ENCODE data around the gene IGDCC3. TPM values are rescaled to one million over a fixed set of nuclear protein-coding genes. Genes with fewer than 3 reads are reported as not detected.

The IGDCC3 gene
- not detected for total RNA-seq

DNA sequence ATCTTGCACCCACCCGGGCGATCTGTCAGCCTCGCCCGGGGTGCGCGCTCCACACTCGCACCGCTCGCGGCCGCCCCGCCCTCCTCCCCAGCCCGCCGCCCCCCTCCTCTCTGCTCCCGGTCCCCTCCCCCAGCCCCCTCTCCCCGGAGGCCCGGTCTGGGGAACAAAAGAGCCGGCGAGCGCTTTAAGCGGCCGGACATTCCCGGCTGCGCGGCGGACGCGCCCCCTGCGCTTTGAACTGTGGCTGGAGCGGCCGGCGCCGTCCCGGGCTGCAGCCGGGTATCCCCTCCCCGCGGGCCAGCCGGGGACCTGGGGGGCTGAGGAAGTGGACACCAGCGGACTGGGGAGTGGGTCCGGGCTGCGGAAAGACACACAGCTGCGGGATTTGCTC, at the start of gene IGDCC3:
IGDCC3 (minus strand) TSS at position 27 of the 391 bp plus-strand sequence. CDS start 214 bp downstream, outside the sequence.
- Mint-ChIP-seq H3K9me3 (no peaks in the 10 kb centered on the region), H3K36me3 (ENCODE audit: low read depth) (no peaks in the 10 kb centered on the region), H3K27me3 (ENCODE audit: low read depth) (peaks cover 52% of the 10 kb centered on the region), H3K4me3 (peak within 1 kb of the TSS; percentile 73), H3K4me1 (ENCODE audit: low read depth) (peaks cover 11% of the 10 kb centered on the region), H3K27ac (no peak within 1 kb of the TSS)
- CTCF ChIA-PET, result interaction anchor here (0.5 to 1.6 kb wide), 2 partner anchors 59 to 594 kb away, joined by 3 to 6 read pairs; no protein-coding TSS in a partner anchor
- intact Hi-C loops (cut with micrococcal nuclease), result no loop called here
- DNase-seq, result no peak

DNA sequence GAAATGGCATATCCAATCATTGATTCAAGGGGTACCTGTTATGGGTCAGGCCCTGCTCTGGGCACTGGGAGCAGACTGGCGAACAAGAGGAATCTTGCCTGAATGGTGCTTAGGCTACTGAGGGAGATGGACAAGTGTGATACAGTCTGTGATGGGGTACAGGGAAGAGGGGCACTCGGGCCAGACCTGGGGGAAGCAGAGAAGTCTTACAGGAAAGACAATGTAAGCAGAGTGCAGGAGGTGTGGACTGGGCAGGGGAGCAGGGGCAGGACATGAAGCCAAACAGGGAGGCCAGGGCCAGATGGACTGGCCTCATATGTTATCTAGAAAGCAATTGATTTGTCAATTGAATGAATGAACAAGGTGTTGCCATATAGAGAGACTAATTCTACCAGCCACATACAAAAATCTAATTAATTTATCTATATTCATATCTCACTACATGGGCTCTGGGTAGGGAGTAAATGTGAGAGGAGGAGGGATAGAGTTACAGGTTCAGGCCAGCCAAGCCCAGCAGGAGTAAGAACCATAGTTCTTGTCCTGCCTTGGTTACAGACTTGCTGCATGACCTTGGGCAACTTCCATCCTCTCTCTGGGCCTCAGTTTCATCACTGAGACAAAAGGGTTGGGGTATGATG, 48.5 kb upstream of the IGDCC3 start:
- H3K4me1 Mint-ChIP-seq (ENCODE audit: low read depth), result peaks cover 11% of the 10 kb centered on the region
- no peaks in the 10 kb centered on the region for H3K9me3 Mint-ChIP-seq
- no peak overlapping the region for H3K4me3 Mint-ChIP-seq
- intact Hi-C loops (cut with micrococcal nuclease), result no loop called here
- no peak overlapping the region for H3K27ac Mint-ChIP-seq
- CTCF ChIA-PET, result no interaction called here
- no peak for DNase-seq
- H3K27me3 Mint-ChIP-seq (ENCODE audit: low read depth), result peaks cover 37% of the 10 kb centered on the region
- peaks cover 2% of the 10 kb centered on the region for H3K36me3 Mint-ChIP-seq (ENCODE audit: low read depth)

DNA sequence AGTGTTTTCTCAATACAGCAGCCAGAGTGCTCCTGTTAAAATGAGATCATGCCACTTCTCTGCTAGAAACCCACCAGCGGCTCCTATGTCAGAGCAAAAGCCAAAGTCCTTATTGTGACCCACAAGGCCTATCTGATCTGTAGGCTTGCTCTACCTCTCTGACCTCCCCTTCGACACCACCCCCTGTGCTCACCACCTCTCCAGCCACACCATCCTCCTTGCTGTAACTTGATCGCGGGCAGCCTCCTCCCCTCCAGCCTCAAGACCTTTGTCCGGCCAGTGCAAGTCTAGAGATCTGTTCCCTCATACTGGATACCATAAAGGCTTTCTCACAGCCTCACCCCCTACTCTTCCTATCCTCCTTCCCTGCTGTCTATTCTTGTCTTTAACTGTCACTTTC, 46.9 kb upstream of the IGDCC3 start:
- intact Hi-C loops (cut with micrococcal nuclease), result no loop called here
- Mint-ChIP-seq H3K9me3 (no peaks in the 10 kb centered on the region), H3K27me3 (ENCODE audit: low read depth) (peaks cover 52% of the 10 kb centered on the region), H3K4me1 (ENCODE audit: low read depth) (peaks cover 11% of the 10 kb centered on the region), H3K27ac (no peak overlapping the region), H3K4me3 (no peak overlapping the region), H3K36me3 (ENCODE audit: low read depth) (peaks cover 2% of the 10 kb centered on the region)
- no peak for DNase-seq
- CTCF ChIA-PET, result no interaction called here

DNA sequence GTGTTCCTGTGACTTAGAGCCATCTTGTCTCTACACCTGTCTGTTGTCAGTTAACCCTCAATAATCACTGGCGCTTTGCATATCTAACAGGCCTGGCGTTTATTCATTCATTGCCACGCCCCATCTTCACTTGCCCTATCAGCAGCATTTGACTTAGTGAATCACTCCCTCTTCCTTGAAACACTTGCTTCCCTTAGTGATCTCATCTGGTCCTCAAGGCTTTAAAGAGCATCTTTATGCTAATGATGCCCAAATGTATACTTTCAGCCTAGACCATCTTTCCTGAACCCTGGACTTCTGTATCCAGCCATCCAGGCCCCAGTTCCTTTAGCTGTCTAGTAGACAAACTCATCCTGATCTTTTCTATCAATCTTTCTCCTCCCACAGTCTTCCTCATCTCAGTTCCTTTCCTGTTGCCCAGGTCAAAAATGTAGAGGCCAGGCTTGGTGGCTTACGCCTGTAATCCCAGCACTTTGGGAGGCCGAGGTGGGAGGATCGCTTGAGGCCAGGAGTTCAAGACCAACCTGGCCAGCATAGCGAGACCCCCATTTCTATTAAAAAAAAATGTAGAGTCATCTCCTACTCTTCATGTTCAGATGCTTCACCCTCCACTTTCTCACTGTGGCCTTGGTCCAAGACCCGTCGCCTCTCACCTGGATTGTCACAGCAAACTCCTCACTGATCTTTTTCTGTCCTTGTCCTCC, 46.3 kb upstream of the IGDCC3 start:
- Mint-ChIP-seq H3K4me3 (no peak overlapping the region), H3K9me3 (no peaks in the 10 kb centered on the region), H3K4me1 (ENCODE audit: low read depth) (peaks cover 11% of the 10 kb centered on the region), H3K36me3 (ENCODE audit: low read depth) (peaks cover 2% of the 10 kb centered on the region), H3K27me3 (ENCODE audit: low read depth) (peaks cover 57% of the 10 kb centered on the region), H3K27ac (no peak overlapping the region)
- no peak for DNase-seq
- intact Hi-C loops (cut with micrococcal nuclease), result no loop called here
- CTCF ChIA-PET, result no interaction called here

DNA sequence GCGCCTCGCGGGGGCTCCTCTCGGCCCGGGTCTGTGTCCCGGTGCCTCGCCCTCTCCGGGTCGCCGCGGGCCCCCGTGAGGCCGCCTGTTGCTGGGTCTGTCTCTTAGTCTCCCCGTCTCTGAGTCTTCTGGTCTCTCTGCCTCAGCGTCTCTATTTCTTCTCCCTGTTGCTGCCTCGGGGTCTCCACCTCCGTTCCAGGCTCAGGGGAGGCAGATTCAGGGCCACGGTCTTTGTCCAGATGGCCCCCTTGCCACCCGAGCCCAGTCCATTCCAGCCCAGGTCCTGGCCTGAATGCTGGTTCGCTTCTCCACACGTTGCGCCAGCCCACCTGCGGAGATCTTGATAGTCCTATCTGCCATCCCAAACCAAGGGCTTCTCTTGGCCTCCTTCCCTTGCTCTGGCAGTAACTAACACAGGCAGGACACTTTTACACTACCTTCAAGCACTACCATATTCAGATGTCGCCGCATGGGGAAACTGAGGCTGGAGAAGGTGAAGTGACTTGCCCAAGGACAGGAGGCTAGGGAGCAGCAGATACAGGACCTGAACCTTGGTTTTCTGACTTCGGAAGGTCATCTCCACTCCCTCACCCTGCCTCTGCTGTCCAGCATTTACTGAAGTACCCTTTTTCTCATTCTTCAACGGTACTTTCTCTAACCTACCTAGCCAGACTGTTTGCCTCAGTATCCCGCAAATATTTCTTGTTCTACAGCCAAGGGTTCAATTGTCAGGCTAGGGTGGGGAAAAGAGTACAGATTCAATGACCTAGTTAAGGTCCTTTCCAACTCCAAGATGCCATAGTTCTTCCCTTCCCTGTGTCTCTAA, 45.6 kb upstream of the IGDCC3 start:
- Mint-ChIP-seq H3K4me1 (ENCODE audit: low read depth) (peaks cover 11% of the 10 kb centered on the region), H3K27ac (no peak overlapping the region), H3K36me3 (ENCODE audit: low read depth) (peaks cover 2% of the 10 kb centered on the region), H3K27me3 (ENCODE audit: low read depth) (peaks cover 62% of the 10 kb centered on the region), H3K9me3 (no peaks in the 10 kb centered on the region), H3K4me3 (peak overlapping the region; percentile 71)
- intact Hi-C loops (cut with micrococcal nuclease), result no loop called here
- no peak for DNase-seq
- CTCF ChIA-PET, result interaction anchor here (0.6 kb wide), 1 partner anchor 433 kb away, joined by 6 read pairs; no protein-coding TSS in a partner anchor

DNA sequence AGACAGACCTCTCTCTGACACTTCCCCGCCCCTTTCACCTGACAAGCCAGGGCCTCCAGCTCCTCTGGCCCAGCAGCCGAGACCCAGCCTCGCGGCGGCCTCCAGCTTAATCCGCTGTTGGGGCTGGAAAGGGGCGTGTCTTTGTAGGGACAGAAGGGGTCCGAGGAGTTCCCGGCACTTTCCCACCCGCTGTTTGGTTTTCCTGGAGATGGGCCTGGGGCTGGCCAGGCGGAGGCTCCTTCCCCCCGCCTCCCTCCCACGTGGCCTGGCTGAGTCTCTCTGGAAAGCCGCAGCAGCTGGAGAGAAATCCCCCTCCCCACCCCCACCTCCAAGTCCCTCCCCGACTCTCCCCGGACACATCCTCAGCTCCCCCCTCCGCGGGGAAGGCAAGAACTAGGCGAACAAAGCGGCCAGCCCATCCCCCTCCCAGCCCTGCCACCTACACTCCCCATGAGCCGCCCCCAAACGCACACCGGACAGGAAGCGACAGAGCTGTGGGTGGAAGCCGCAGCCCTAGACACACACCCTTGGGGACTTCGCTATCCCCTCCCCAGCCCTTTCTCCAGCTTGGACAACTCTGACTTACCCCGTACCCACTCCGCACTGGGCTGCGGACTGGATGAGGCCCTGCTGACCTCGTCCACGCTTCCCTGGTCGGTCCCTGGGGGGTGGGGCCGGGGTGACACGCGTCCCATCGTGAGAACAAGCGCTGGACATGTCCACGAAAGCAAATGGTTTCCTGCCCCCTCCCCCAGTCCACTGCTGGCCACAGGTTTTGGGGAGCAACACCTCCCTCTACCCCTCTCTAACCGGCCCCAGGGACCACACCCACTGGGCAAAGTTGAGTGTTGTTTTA, 43.8 kb upstream of the IGDCC3 start:
- Mint-ChIP-seq H3K4me1 (ENCODE audit: low read depth) (peaks cover 11% of the 10 kb centered on the region), H3K27ac (no peak overlapping the region), H3K4me3 (peak overlapping the region; percentile 71), H3K36me3 (ENCODE audit: low read depth) (peaks cover 2% of the 10 kb centered on the region), H3K9me3 (no peaks in the 10 kb centered on the region), H3K27me3 (ENCODE audit: low read depth) (peaks cover 70% of the 10 kb centered on the region)
- CTCF ChIA-PET, result interaction anchor here (0.8 to 2.7 kb wide), 4 partner anchors 22 to 103 kb away, joined by 3 to 14 read pairs (median 3); no protein-coding TSS in a partner anchor
- intact Hi-C loops (cut with micrococcal nuclease), result no loop called here
- peak; percentile 36 for DNase-seq

DNA sequence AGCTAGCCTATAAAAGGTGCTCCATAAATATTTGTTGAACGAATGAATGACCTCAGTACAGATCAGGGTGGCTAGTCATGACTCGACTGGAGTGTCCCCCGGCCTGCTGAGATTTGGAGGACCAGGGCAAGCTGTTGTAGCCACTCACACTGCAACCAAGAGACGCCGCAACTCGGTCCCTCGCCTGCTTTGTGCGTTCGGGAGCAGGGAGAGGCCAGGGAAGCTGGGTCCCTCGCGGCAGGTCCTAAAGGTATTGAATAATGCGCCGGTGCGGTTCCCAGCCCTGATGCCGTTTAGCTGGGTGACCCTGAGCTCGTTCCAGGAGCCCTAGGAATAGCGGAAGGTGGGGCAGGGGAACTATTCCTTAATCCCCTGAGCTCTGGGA, 43.2 kb upstream of the IGDCC3 start:
- H3K36me3 Mint-ChIP-seq (ENCODE audit: low read depth), result peaks cover 2% of the 10 kb centered on the region

DNA sequence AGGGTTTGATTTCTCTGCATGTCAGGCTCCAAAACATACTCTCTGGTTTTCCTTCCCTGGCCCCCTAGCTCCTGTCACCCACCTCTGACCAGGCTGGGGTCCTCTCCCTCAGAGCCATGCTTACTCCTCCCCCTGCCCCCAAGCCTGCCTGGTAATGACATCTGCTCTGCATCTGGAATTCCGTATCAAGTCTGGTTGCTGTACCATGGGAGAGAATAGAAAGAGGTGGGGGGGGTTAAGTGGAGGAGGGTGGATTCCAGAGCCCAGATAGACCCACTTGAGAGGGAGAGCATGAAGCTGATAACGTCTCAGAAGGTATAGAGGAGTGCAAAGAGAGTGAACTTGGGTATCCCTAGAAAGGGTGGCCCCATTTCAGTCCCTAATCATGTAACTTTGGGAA, 40.8 kb upstream of the IGDCC3 start:
- no peak overlapping the region for H3K4me3 Mint-ChIP-seq
- peaks cover 2% of the 10 kb centered on the region for H3K36me3 Mint-ChIP-seq (ENCODE audit: low read depth)
- DNase-seq, result no peak
- no peak overlapping the region for H3K27ac Mint-ChIP-seq
- intact Hi-C loops (cut with micrococcal nuclease), result no loop called here
- peaks cover 11% of the 10 kb centered on the region for H3K4me1 Mint-ChIP-seq (ENCODE audit: low read depth)
- H3K9me3 Mint-ChIP-seq, result no peaks in the 10 kb centered on the region
- CTCF ChIA-PET, result interaction anchor here (1.0 kb wide), 1 partner anchor 33 kb away, joined by 5 read pairs; no protein-coding TSS in a partner anchor
- H3K27me3 Mint-ChIP-seq (ENCODE audit: low read depth), result peaks cover 48% of the 10 kb centered on the region

More for the DNA sequence above, 43.2 kb upstream of the IGDCC3 start:
- intact Hi-C loops (cut with micrococcal nuclease), result no loop called here
- CTCF ChIA-PET, result interaction anchor here (0.6 to 2.7 kb wide), 5 partner anchors 21 to 530 kb away, joined by 3 to 14 read pairs (median 3); no protein-coding TSS in a partner anchor
- Mint-ChIP-seq H3K27ac (no peak overlapping the region), H3K27me3 (ENCODE audit: low read depth) (peaks cover 66% of the 10 kb centered on the region), H3K9me3 (no peaks in the 10 kb centered on the region), H3K4me1 (ENCODE audit: low read depth) (peaks cover 11% of the 10 kb centered on the region), H3K4me3 (no peak overlapping the region)
- DNase-seq, result no peak

DNA sequence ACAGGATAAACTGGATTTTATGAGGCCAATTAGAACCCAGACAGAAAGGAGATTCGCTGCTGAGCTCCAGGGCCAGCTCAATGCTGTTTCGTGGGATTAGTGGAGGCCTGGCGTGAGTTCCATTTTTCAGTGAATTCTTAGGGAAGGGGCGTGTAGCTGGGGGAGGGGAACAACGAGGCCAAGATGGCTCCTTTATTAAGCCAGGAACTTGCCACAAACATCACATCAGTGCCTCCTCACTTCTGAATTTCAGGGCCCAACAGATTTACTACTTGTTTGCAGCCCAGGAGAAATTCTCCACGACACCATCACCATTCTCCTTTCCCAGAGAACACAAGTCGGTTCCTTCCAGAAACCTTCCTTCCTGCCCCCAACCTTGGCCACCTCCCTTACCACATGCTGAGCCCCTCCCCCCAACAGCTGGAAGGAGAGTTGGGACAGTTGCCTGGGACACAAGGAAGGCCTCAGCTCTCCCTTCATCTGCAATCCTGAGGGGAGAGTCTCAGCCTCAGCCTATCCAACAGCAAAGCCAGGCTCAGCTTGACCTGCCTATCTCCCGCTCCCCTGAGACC, 39.1 kb upstream of the IGDCC3 start:
- peaks cover 2% of the 10 kb centered on the region for H3K4me1 Mint-ChIP-seq (ENCODE audit: low read depth)
- CTCF ChIA-PET, result interaction anchor here (0.6 to 1.1 kb wide), 2 partner anchors 17 kb away, joined by 3 read pairs; no protein-coding TSS in a partner anchor
- no peak overlapping the region for H3K4me3 Mint-ChIP-seq
- DNase-seq, result no peak
- intact Hi-C loops (cut with micrococcal nuclease), result no loop called here
- peaks cover 36% of the 10 kb centered on the region for H3K27me3 Mint-ChIP-seq (ENCODE audit: low read depth)
- no peaks in the 10 kb centered on the region for H3K36me3 Mint-ChIP-seq (ENCODE audit: low read depth)
- no peak overlapping the region for H3K27ac Mint-ChIP-seq
- H3K9me3 Mint-ChIP-seq, result no peaks in the 10 kb centered on the region

DNA sequence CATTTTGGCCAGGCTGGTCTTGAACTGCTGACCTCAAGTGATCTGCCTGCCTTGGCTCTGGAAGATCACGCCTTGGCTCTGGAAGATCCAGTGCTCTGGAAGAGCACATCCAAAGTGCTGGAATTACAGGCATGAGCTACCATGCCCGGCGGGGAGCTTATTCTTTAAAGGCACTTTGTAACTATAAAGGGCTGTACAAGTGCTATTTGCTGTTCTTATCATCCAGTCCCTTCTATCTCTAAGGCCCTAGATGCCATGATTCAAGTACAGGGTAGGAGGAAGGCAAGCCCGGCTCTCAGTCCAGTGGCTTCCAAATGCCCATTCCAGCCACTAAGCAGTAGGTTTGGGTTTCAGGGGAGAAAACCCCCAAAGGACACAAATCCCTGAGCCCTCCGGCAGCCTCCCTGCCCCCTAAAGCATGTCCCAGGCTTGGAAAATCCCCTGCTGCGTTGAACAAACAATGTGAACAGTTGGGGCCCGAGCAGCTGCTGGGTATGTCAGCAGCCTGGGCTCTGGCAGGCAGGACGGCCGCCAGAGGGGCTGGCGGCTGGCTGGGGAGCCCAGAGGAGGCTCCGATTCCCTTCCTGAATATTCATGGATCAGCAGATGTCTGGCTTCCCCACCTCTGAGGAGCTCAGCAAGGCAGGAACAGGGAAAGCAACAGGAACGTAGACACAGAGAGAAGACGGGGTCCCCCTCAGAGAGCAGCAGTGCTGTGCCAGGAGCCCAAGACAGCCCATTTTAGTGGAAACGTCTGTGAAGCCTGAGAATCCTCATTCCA, 37.2 kb upstream of the IGDCC3 start:
- no peak for DNase-seq
- intact Hi-C loops (cut with micrococcal nuclease), result no loop called here
- H3K27ac Mint-ChIP-seq, result no peak overlapping the region
- CTCF ChIA-PET, result interaction anchor here (0.6 to 2.4 kb wide), 2 partner anchors 20 to 101 kb away, joined by 6 to 9 read pairs; no protein-coding TSS in a partner anchor
- H3K4me1 Mint-ChIP-seq (ENCODE audit: low read depth), result no peaks in the 10 kb centered on the region
- H3K4me3 Mint-ChIP-seq, result no peak overlapping the region
- H3K27me3 Mint-ChIP-seq (ENCODE audit: low read depth), result peaks cover 28% of the 10 kb centered on the region
- no peaks in the 10 kb centered on the region for H3K9me3 Mint-ChIP-seq
- no peaks in the 10 kb centered on the region for H3K36me3 Mint-ChIP-seq (ENCODE audit: low read depth)

DNA sequence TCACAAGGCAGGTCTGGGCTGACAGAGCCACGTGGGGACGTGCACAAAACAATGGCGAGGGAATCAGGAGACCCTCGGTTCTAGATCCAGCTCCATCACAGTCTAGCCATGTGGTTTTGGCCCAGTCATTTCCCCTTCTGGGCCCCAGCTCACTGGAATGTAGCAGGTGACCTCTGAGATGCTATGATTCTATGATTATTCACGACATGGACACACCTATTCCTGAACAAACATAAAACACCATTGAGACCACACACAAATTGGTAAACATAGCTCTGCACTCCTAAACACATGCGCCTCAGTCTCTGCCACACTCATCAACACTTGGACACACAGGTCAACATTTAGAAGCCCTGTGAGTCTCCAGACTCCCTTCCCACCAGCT, 36.0 kb upstream of the IGDCC3 start:
- Mint-ChIP-seq H3K4me3 (no peak overlapping the region), H3K36me3 (ENCODE audit: low read depth) (no peaks in the 10 kb centered on the region), H3K4me1 (ENCODE audit: low read depth) (no peaks in the 10 kb centered on the region), H3K9me3 (no peaks in the 10 kb centered on the region), H3K27ac (no peak overlapping the region), H3K27me3 (ENCODE audit: low read depth) (peaks cover 18% of the 10 kb centered on the region)
- CTCF ChIA-PET, result interaction anchor here (0.6 to 2.4 kb wide), 2 partner anchors 19 to 1489 kb away, joined by 3 to 6 read pairs; no protein-coding TSS in a partner anchor
- intact Hi-C loops (cut with micrococcal nuclease), result no loop called here
- DNase-seq, result no peak

Data from activated naive CD4-positive, alpha-beta T cell treated with anti-CD3 and anti-CD28 coated beads for 36 hours (primary cell).